Activated CD4-positive, alpha-beta T cell treated with anti-CD3 and anti-CD28 coated beads, Interleukin-2, amount 50 U/mL, for 4 hours (primary cell): ENCODE data around the gene RNASE4.

Experiments used
- DNase-seq, 2 experiments: peaks; one replicate each; pipeline ENCODE4 v3.0.0-alpha.2; 2020

The RNASE4 gene

DNA sequence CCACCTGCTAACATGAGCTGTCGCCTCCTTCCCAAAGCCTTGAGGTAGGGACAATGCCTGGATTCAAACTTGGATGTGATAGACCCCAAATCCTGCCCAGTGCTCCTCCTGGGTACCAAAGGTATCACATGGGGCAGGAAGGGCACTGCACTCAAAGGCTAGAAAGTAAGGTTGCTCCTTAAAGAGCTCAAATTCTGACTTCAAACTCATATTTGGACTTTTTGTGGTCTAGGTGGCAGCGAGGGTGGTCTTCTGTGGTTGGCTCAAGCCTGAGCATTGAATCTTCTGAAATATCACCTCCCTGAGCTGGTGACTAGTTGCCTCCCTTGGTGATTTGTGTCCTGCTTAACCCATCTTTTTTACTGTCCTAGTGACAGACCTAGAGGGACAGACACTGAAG is 8.3 kb upstream of the RNASE4 start:
- DNase-seq = no peak

GRCh38 chr14:20679907-20680306 is 4.5 kb upstream of the RNASE4 start:
- DNase-seq = no peak

GRCh38 chr14:20680363-20680762 is 4.0 kb upstream of the RNASE4 start:
- no peak for DNase-seq

- DNase-seq = peak in 1 of 2 experiments; percentile 20
Observed at GRCh38 chr14:20680843-20681347, 3.5 kb upstream of the RNASE4 start.

DNA sequence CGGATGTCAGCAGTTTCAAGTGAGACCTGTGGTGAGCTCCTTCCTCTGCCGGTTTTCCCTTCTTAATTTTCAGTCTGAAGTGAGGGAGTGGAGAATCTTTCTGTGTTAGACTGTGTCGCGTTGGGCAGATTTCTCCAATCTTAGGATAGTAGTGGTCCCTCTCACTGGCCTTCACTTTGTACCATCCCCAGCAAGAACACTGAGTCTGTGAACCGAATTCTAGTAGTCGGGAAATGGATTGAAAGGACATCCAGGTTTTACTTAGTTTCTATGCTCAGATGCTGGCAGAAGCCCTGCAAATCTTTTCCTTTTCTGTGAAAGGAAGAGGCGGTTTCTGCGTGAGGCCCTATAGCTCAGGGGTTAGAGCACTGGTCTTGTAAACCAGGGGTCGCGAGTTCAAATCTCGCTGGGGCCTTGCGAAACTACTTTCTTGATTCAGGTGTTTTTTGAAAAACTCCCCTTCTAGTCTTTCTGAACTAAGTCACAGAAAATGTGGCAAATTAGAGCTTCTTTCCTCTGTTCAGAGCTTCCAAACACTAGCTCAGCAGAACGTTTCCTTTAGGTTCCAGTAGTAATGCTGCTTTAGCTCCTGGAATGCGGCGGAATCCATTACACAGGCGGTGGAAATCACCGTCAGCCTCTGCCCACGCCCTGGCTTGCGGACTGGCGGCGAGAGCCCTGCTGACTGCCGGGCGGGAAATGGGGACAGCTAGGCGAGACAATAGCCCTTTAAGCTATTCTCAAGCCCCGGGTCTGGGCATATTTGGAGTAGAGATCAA is 2.8 kb upstream of the RNASE4 start:
- DNase-seq = peak; percentile 83 to 87

DNA sequence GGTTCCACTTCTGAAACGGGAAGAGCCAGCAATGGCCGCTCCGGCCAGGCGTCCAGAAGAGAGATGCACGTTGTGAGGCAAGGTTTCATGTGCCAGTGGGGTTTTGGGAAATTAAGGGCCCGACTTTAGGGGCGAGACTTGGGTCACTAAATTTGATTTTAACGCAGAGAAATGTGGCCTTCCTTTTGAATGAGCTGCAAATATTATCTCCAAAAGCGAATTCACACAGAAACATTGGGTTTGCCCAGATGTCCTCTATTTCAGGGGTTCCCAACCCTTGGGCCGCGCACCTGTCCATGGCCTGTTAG is 2.3 kb upstream of the RNASE4 start:
- no peak for DNase-seq

DNA sequence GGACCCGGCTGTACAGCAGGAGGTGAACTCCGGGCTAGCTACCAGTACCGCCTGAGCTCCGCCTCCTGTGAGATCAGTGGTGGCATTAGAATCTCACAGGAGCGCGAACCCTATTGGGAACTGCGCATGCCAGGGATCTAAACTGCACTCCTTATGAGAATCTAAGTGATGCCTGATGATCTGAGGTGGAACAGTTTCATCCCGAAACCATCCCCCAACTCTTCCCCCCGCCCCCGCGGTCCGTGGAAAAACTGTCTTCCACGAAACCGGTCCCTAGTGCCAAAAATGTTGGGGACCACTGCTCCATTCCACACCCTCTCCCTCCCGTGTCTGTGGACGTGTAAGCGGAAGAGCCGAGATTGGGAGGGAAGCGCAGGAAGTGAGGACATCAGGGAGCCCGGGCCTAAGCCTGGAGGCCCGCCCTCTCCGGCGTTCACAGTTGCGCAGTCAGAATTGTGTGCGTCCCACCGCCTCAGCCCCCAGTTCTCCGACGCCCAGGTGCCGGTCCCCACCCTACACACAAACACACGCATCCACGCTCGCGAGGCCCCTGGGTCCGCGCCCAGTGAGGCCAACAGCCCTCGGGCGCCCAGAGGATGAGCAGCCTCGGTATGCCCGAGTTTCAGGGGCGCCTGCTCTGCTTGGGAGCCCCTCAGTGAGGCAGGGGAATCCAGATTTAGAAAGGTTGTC is 1.8 kb upstream of the RNASE4 start:
- peak; percentile 62 to 70 for DNase-seq

DNA sequence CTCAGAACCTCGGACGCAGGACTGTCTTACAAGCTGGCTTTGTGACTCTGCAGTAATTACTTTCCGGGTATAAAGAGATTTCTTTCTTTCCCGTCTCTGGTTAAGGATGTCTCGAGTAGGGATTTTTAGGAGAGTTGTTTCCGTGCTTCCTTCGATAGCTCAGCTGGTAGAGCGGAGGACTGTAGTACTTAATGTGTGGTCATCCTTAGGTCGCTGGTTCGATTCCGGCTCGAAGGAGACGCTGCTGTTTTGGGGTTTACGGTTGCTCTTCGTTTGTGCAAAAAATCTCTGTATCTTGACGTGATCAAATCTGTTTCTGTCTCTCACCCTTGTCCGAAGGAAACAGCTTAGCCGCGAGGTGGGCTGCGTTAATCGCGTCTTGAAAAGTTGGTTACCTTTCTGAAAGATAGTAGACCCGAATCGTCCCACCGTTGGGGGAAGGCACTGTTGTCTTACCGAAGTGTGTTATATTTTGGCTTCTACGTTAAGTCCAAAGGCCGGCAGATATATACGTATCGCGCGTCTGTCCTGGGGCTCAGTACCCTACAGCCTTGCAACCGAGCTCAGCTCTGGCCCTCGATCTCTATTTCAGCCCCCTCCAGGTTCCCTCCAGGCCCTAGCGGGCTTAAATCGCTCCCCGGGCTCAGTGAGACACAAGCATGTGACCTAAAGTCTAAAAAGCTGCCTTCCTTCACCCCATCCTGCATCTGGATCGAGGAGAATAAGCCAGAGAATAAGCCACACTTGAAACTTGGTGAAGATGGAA is 1.1 kb upstream of the RNASE4 start:
- DNase-seq = peak; percentile 73 to 76

DNA sequence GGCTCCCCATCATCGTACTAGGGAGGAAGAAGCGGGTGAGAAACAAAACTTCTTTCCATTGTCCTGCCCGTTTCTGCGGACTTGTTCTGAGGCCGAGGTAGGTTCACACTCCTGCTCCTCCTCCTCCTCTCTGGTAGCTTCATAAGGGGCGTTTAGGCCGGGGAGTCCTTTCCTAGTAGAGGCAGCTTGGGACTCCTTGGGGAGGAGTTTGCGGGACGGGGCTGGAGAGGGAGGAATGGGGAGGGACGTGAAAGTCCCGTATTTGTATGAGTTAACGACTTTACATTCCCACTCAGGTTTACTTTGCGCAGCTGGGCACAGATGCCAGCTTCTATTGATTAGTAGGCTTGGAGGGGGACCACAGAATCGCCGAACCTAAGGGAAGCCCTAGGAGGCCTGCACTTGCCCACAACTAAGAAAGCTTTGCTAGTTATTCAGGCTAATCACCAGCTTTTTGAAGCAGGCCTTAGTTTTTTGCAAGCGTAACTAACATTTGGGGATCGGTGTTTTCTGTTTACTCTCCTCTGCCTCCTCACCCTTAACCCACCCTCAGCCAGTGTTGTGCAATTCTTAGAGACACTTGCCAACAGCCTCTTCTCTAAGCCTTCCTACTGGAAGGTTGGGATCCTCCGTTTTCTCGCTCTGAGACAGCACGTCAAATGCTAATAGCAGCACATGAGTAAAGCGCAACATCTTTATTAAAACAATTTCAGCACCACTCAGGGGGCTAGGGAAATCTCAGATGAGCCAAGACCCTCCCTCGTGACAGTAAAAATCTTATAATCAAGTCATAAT is 499 bp downstream of the RNASE4 start:
- no peak for DNase-seq

DNA sequence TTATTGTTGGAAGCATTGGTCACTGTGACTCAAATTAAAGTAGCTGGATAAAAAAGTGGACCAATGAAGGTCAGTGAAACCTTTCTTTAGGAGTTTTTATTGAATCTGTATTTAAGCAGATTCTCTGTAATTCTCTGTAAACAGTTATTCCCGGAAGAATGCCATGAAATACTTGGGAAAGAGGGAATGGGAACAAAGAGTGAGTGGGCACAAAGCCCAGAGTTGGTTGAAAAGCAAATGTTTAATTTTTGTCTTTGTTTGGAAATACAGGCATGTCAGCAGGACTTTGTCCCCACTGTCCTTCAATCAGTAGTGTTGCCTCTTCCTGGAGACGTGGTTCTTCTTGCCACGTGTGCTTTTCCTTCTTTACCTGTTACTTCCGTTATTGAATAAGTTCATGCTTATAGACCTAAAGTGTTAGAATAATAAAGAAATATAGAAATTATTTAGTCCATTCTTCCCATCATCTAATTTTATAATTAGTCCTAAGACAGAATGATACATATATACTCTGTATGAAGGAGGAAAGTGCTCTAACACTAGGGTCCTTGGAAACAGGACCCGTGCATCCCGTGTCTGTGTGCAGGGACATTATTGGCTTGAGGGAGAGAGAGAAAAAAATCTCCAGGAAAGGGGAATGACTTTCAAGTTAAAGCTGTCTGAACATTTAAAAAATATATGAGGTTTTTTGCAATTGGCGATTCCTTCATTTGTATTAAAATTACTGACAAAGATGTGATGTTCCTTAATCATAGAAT is 2.2 kb downstream of the RNASE4 start:
- no peak for DNase-seq

GRCh38 chr14:20687362-20688166 is 3.2 kb downstream of the RNASE4 start:
- DNase-seq = no peak

DNA sequence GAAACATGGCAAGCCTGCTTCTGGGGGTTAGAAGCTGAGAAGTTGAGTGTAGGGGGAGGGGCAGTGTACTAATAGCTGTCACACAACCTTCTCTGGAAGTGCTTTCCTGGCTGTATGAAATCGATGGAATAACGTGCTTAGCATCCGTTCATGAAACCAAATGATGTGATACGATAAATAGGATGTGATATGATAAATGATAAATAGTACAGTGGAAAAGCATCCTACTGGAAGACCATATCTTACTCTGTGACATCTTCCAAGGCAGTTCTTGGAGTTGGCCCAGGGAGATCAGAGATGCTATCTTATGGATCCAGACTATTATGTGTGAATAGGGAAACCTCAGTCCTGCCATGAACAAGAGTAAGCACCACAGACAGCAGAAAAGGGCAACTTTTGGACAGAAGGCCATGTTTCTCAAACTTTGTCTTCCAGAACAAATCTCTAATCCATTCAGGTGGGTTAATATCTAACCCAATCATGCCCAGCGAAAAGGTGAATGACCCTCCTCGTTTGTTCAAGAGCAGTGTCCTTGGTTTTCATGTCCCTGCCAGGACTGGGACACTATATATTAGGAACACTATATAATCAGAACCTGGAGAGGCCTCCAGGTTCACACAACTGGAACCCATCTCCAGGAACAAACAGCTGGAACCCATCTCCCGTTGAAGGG is 3.9 kb downstream of the RNASE4 start, which contains the start of gene ANG:
TSS of gene ANG (plus strand) at position 598 of the 673 bp plus-strand sequence. CDS start 4,801 bp downstream, outside the sequence.
- no peak for DNase-seq

GRCh38 chr14:20690848-20691640 is 6.7 kb downstream of the RNASE4 start:
- peak; percentile 20 to 26 for DNase-seq

GRCh38 chr14:20692116-20692751 is 7.9 kb downstream of the RNASE4 start:
- DNase-seq = no peak

DNA sequence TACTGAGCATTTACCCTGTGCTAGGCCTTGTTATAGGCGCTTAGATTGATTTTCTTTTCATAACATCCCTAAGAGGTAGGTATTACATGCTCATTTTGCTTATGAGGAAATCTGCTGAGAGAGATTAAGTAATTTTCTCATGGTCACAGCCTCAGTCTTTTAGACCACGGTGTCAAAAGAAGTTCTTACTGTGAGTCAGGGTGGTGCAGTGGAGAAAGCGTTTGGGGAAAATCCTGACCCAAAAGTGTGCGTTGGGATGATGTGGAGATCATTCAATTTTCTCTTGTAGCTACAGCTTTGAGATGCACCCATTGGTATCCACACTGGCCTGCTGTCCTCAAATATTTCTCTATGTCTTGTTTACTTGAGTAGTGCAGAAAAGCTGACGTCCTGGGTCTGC is 12.4 kb downstream of the RNASE4 start:
- DNase-seq = no peak

GRCh38 chr14:20697273-20698017 is 13.1 kb downstream of the RNASE4 start:
- DNase-seq = peak; percentile 50 to 52

- no peak for DNase-seq
Observed at GRCh38 chr14:20698018-20698329, 13.6 kb downstream of the RNASE4 start.

DNA sequence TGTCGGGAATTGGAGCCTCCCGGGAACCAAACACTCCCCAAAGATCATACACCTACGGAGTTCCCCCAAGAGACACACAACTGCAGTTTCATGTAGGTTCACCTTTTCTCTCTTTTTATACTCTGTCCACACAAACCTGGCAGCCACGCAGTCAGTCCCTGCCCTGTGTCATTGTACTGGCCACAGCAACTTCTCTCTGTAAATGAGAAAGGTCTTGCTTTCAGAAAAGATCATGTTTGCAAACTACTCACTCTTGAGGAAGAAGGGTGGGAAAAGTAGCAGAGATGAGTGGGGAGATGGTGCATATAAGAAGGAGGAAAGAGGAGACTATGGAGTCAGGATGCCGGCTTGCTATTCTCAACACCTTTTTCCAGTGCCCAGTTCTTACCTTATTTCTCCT is 14.6 kb downstream of the RNASE4 start:
- no peak for DNase-seq
